Stimulated activated CD4-positive, alpha-beta T cell treated with anti-CD3 and anti-CD28 coated beads, Interleukin-4, amount 100 ng/mL, for 1 hour (primary cell): ENCODE results near the gene OTOG.

Experiments
- DNase-seq: peaks from one replicate; pipeline ENCODE4 v3.0.0-alpha.2; 2020

Gene OTOG

DNA sequence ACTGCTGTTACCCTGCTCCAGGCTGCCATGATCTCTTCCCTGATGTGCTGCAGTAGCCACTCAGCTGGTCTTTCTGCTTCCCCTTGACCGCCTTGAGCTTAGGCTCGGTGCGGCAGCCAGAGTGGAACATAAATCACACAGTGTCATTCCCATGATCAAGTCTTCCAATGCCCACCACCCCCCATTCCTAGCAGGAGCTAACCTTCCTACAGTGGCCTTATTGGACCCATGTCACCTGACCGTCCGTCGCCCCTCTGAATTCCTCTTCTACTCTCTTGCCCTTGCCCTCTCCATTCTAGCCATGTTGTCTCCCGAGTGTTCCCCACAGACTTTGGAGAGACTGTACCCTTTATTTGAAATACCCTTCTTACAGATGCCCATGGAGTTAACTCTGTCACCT is 43.4 kb downstream of the OTOG start:
- no peak for DNase-seq

DNA sequence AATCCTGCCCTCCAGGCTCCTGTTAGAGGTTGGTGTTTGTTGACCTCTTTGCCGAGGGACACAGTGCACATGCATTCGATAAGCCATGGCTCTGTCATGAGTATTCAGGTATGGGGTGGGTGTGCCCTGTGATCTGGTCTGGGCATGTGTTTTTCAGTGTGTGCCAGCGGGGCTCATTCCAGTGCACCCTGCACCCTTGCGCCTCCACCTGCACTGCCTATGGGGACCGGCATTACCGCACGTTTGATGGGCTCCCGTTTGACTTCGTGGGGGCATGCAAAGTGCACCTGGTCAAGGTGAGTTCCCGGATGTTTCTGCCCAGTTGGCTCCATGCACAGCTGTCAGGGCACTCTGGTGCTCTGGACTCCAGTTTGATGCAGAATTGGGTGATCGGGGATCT is 44.2 kb downstream of the OTOG start:
- DNase-seq = no peak

DNA sequence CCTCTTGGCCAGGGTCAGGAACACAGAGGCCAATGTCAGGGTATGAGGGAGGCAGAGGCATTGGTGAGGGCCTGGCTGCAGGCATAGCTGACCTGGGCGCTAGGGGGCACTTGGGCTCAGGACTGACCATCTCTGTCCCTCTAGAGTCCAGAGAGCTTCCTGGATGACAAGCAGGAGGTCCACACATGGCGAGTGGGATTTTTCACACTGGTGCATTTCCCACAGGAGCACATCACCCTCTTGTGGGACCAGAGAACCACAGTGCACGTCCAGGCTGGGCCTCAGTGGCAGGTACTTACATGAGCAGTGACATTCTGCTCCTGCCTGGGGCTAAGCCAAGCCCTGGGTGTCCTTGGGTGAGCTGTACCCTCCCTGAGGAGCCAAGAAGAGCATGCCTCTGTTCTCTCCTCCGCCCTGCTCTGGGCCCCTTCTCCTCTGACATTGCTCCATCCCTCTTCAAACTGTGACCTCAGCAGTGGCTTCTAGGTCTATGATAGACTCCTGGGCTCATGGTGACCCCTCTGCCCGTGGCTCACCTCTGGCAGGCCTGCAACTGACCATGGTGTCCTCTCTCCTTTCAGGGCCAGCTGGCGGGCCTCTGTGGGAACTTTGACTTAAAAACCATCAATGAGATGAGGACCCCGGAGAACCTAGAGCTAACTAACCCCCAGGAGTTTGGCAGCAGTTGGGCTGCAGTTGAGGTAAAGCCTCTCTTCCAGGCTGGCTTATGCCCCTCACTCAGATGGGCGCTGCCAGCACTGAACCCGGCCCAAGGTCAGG is 46.6 kb downstream of the OTOG start:
- DNase-seq = no peak

DNA sequence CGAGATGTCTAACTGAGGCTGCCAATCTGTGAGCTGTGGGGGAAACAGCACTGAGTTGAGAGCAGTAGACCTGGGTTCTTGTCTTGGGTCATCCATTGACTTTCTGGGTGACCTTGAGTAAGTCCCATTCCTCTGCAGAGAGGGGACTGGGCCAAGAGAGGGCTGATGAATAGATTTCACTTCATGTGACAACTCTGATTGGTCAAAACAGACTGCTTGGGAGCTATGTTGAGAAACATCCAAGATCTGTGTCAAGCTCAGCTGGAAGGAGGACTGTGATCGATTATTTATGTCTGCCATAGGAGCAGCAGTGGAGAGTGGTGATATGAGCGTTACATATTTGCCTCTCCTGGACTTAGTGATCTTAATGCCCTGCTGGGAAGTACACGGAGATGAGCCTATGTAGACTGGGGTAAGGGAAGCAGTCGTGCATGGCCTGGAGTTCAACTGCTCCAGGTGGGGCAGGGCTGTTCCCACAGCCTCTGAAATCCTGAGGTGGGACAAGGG is 47.7 kb downstream of the OTOG start:
- DNase-seq = no peak

DNA sequence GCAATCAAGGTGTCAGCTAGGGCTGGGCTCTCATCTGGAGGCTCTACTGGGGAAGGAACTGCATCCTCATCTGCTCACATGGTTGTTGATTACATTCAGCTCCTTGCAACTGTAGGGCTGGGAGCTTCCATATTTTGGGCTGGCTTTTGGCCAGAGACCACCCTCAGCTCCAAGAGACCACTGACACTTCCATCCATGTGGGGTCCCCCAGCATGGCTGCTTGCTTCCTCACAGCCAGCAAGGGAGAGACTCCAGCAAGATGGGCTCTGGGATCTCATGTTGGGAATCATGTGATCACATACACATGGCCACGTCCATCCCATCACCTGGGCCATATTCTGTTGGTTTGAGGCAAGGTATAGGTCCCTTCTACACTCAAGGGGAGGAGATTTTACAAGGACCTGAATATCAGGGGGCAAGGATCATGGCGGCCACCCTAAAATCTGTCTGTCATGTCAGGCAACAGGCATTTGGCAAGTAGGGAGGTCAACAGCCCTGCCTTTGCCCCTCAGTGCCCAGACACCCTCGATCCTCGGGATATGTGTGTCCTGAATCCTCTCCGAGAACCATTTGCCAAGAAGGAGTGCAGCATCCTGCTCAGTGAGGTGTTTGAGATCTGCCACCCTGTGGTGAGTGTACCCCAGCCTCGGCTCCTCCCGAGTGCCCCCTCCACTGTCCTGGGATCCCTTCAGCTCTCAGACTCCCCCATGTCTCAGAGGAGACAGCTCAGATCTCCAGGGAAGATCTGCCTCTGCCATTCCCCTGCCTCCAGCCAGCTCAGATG is 48.7 kb downstream of the OTOG start:
- no peak for DNase-seq

DNA sequence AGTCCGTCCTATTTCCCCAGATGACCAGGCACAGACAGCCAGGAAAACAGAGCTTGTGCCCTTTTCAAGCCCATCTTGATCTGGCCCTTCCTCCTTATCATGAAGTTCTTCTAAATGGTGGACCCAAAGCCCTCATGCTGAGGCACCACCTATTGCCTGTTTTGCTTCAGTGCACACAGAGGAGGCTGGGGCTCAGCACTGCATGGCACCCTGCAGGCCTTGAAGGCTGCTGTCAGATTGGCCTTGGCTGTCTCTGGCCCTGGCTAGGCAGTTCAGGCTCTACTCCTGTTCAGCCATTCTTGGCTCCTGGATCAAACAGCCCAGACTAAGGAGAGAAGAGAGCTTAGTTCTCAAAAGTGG is 49.2 kb downstream of the OTOG start:
- DNase-seq = no peak

DNA sequence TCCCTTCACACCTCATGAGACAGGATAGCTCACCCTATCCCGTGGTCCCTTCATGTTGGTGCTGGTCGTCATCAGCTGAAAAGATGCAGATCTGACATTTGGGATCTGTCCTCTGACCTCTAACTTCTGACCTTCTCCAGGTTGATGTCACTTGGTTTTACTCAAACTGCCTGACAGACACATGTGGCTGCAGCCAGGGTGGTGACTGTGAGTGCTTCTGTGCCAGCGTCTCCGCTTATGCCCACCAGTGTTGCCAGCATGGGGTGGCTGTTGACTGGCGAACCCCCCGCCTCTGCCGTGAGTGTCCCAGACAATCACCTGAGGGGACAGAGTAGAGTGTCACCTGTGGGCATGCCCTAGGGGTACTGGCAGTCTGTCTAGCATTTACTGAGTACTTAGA is 49.7 kb downstream of the OTOG start:
- no peak for DNase-seq

DNA sequence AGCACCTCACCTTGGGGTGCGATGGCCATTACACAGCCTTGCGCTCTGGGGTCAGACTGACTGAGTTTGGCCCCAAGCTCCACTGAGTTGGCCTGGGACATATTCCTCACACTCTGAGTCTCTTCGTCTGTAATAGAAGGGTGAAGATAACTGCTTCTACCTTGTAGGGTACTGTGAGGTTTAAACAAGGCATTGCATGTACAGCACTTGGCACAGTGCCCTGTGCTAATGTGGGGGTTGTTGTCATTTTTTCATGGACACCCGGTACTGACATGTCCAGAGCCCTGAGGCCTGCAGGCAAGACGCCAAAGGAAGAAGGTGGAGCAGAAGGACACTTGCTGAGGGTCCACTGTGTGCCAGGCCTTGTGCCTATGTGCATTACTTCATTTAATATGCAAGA is 50.7 kb downstream of the OTOG start:
- DNase-seq = no peak

DNA sequence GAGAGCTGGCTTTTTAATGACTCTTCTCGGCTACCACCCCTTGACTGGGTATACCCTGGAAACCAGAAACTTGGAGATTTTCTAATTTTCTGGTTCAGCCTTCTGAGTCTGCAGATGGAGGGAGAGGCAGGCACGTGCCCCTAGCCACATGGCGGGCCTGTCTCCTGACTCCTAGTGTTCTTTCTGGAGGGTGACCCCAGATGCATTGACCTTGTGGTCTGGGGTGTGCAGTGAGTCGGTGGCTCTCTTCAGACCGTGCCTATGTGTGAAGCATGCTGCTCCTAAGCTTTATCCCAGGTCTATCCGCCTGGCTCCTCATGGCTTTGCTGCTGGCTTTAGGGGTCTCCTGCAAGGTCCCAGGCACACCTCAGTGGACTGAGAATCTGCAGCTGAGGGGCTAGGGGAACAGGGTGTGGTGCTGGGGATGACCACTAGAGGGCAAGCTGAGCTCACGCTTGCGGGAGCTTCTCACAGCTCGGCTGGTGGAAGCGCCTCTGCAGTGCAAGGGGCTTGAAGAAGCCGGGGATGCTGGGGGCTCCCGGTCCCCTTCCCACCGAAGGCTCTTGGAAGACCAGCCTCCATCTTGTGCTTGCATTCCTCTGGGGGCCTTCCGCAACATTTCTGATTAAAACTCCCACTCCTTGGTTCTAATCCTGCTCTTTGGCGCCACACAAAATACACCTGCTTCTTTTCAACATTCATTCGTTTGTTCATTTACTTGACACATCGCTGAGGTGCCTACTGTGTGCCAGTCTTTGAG is 51.8 kb downstream of the OTOG start:
- peak; percentile 71 for DNase-seq

DNA sequence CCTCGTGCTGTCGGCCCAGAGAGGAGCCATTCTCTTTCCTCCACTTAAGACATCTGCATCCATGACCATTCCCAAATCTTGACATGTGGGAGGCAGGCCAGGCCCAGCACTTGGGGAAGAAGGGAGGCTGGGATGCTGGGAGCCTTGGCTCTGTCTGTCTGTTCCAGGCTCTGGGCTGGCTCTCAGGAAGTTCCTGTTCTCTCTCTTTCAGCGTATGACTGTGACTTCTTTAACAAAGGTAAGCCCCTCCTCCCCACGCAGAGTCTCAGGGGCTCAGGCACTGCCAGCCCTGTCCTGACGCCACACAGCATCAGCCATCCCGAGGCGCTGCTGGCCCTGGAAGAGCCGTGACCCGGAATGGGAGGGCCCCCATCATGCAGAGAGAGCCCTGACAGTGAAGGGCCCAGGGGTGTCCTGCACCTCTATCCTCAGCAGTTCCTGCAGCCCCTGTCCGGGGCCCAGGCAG is 52.4 kb downstream of the OTOG start:
- no peak for DNase-seq

DNA sequence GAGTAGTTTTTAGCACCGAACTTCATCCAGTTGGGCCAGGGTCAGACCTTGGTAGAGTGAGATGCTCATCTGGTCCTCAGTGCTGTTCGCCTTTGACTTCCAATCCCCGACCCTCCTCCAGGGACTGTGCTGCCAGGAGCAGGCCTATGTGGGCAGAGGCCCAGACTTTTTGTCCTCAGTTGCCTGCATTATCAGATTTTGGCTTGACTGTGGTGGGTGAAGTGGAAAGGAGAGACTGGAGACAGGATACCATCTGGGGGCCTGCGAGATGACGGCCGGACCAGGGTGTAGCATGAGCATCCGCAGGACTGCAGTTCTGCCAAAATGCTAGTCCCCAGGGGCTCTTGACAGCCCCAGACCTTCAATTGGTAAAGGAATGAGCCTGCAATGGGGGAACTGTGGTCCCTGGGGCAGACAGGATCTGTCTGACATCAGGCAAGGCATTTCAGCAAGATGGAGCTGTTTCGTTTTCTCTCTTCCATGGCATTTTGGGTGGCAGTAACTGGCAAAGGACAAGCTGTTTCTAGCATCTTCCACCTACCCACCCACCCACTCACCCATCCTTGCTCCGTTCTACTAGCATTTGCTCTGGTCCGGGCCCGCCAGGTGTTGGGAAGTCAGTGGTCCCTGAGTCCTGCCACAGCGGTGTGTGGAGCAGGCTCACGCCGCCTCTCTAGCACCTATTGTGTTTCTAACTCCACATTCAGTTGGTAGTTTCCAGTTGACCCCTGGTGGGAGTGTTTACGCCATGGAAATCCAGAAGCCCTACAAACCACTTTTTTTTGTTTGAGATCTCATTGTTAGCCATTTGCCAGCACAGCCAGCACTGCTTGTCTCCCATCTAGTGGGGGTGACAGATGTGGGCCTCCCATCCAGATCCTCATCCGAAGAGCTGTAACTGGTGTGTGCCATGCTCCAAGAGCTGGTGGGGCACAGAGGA is 53.5 kb downstream of the OTOG start:
- DNase-seq = no peak

DNA sequence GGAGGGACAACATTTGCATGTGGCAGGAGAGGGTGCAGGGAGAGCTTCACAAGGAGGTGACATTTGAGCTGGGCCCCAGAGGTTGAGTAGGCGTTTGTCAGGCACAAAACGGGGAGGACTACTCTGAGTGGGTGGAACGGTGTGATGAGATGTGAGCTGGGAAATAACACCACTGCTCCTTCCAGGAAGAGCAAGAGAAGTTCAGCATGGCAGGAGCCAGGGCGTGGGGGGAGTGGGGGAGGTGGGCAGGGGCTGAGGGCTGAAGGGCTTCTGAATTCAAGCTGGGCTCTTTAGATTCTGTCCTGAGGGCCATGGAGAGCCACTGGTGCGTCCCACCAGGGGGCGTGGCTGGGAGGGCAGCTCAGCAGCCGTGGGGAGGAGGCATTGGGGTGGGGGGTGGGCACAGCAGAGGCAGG is 54.2 kb downstream of the OTOG start:
- no peak for DNase-seq

DNA sequence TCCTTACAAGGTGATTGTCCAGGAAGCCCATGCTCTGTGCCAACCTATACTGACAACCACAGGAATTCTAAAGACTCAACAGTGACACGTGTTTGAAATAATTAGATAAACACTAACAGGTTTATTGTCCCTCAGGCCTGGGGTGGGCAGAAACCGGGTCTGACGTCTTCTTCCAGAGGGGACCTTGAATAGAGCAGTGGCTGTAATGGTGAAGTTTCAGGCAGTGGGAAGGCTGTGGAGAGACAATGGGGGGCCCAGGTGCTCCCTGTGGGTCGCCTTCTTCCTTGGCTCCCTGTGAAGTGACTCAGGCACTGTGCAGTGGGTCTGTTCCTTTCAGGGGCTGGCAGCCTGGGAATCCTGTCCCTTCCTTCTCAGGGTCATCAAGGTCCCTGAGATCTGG is 54.6 kb downstream of the OTOG start:
- DNase-seq = no peak

DNA sequence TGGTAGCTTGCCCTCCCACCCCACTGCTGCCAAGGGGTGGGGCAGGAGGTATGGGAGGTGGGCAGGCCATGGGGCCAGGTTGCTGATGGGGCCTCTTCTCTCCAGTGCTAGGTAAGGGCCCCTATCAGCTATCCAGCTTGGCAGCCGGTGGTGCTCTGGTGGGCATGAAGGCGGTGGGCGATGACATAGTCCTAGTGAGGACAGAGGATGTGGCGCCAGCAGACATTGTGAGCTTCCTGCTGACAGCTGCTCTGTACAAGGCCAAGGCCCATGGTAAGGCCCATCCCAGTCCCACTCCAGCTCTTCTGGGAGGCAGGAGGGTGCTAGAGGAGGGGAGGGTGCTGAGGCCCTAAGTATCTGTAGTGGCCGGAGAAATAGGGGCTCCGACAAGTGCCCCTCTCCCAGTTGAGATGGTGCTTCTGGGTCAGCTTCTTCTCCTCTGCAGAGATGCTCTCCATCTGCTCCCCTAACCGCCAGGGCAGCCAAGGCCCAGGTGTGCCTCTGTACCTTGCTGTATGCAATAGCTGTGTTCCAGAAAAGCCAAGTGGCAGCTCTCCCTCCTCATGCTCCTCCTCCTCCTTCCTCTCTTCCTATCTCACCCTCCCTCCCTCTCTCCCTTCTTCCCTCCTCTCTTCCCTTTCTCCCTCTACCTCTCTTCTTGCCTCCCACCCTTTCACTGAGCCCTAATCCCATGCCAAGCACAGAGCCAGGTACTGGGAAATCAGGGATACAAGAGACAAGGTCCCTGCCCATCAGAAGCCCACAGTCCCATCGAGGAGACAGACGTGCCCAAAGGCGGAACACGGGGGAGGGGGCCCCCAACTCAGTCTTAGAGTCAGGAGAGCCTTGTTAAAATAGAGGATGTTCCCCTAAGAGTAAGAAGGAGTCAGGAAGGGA is 55.3 kb downstream of the OTOG start:
- no peak for DNase-seq

DNA sequence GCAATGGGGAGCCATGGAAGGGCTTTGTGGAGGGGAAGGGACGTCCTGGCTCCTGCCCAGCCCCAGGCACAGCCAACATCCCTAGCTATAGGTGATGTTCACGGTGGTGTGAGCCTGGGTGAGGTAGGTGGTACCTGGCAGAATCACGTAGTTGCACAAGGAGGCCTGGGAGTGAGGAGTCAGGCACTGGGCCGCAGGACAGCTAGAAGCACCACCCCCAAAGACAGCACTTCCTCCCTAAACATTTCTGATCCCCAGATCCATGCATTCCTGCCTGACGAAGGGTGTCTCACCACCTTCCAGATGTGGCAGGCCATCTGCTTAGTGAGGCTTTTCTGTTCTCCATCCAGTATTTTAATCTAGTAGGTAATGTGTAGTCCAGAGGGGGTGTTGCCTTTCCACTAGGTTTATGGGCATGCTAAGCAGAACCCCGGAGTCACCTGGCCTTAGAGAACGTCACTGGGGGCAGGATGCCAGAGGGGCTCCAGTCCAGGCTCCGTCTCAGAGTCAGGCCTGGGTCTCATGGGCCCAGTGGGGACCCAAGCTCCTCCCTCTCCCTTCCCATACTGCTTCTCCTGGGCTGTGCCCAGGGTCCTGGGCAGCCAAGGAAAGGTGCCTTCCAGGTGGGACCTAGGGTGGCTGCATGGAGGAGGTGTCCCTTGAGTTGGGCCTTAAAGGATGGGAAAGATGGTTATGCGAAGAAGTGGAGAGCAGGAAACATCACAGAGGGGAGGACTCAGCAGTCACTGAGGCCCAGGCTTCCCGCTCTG is 56.2 kb downstream of the OTOG start:
- DNase-seq = no peak

DNA sequence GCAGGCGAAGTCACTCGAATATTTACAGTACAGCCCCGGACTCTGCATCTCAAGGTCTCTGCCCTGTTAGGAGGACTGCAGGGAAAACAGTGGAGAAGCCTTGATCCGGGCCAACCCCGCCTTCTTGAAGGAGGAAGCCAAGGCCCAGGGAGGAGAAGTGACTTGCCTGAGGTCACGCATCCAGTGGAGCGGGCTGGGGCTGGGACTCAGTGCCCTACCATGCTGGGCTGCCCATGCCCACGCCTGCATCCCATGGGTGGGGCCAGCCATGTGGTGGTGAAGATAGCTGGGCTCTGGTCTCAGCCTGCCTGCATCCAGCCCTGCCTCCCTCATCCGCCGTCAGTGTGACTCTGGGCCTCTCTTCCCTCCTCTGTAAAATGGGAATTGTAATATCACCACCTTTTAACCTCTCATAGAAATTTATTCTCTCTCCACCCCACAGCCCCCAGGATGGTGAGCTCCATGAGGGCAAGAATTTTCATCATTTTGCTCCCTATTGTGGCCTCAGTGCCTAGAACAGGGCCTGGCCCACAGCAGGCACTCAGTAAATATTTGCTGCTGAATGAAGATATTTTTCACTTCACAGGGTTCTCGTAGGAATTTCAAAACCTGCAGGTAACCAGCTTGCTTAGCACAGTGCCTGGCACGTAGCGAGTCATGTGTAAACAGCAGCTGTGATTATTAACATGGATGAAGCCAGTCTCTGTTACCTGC is 57.3 kb downstream of the OTOG start:
- no peak for DNase-seq

DNA sequence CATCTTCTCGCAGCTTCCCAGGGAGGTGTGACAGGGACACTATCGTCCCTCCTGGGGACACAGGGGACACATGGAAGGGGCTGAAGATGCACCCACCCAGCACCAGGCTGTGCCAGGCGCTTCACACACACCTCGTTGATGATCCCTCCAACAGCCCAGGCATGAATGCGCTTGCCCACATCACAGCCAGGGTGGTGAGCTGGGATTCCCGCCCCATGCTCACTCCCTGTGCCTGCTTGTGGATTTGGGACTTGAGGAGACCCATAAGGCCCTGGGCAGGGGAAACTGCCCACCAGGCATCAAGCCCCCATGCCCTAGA is 57.8 kb downstream of the OTOG start:
- no peak for DNase-seq

DNA sequence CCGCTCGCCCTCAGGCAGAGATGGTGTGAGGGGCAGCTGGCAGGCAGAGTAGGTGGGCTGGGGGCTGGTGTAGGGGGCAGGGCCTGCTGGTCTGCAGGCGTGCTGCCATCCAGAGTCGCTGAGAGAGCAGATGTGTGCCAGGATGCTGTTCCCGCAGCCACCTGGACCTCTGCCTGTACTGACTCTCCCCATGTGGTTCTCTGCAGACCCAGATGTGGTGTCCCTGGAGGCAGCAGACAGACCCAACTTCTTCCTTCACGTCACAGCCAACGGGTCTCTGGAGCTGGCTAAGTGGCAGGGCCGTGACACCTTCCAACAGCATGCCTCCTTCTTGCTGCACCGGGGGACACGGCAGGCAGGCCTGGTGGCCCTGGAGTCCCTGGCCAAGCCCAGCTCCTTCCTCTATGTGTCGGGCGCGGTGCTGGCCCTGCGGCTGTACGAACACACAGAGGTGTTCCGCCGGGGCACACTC is 58.6 kb downstream of the OTOG start:
- no peak for DNase-seq

DNA sequence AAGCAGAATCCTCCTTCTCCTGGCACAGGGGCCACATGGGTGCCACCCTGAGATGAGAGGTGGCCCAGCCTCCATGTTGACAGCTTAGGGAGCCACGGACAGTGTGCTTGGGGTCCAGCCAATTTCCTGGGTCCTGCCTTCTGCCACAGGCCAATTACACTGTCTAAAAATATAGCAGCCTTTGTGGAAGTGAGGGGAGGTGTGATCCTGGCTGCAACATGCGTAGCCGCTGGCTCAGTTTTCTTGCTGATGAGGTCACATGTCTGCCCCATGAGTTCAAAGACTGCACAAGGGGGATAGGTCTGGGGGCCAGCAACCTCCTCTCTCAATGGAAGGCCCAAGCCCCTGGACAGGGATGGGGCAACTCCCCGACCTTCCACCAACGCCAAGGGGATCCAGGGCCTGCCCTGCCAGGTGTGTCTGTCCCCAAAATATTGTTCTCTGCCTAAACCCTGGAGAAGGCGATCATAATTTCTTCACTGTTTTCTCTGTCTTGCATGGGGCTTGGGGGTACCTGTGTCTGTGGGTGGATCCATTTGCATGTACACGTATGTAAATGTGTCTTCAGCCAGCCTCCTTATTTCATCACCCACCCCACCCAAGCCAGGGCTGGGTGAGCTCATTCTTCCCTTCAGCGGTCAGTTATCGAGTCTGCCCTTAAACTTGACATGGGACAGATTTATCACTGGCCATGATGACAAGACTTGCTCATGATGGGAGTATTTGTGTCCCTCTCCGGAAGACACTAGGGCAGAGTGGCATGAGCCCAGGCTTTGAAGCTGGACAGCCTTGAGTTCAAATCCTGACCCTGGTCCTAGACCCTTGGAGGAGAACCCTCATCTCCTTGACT is 59.4 kb downstream of the OTOG start:
- DNase-seq = no peak
